SK-MEL-5 (cell line): Measurements from ENCODE around the gene TBC1D21. TPM values are rescaled to one million over a fixed set of nuclear protein-coding genes. Genes with fewer than 3 reads are reported as not detected.
A peak's percentile ranks its signal among the peaks of the same experiment; 100 is the strongest.

ENCODE experiments used
- DNase-seq: peaks from one replicate; pipeline ENCODE4 v3.0.0-alpha.2; 2016; ENCODE audit warnings: low read depth, low spot score
- in situ Hi-C: cut with HindIII; loops from 2 replicates; pipeline ENCODE4 v1.10.0; 2016; ENCODE audit warnings: low sequenced_read_pairs, high pct_unique_total_duplicates, low pct_unique_long_range_greater_than_20kb
- total RNA-seq: library from RNA; depleted of rRNA; stranded (reverse); fragments of >200 nt; shearing (Covaris generic); gene quantifications from 2 replicates; pipeline ENCODE4 v1.2.3, GENCODE V29; 2014

TBC1D21 gene
- total RNA-seq, 1 experiment from 2014 or later = not detected

DNA sequence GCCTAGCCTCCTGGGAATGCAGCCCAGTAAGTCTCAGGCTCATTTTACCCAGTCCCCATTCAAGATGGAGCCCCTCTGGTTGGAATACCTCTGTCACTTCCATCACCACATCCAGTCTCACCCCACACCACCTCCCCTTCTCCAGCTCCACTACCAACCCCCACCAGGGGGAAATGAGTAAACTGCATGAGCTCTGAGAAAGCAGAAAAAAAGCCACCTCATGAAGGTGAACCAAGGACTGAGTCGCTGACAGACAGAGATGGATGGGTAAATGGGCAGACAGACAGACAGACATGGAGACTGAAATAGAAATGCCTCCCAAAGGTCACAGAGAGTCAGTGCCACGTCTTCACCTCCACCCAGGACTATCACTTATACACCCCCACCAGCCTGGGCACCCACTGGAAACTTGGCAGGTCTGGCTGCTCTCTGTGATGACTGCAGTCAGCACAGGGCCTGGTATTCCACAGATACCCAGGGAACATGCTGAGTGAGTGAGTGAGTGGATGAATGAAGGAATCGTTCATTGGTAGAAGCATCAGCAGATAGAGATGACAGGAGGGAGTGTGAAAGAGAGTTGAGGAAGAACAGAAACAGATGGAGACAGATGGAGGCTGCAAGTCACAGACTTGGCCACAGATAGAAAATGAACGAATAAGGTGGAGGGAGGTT lies 48.0 kb downstream of the TBC1D21 start:
- in situ Hi-C loops = no loop called here
- no peak for DNase-seq

DNA sequence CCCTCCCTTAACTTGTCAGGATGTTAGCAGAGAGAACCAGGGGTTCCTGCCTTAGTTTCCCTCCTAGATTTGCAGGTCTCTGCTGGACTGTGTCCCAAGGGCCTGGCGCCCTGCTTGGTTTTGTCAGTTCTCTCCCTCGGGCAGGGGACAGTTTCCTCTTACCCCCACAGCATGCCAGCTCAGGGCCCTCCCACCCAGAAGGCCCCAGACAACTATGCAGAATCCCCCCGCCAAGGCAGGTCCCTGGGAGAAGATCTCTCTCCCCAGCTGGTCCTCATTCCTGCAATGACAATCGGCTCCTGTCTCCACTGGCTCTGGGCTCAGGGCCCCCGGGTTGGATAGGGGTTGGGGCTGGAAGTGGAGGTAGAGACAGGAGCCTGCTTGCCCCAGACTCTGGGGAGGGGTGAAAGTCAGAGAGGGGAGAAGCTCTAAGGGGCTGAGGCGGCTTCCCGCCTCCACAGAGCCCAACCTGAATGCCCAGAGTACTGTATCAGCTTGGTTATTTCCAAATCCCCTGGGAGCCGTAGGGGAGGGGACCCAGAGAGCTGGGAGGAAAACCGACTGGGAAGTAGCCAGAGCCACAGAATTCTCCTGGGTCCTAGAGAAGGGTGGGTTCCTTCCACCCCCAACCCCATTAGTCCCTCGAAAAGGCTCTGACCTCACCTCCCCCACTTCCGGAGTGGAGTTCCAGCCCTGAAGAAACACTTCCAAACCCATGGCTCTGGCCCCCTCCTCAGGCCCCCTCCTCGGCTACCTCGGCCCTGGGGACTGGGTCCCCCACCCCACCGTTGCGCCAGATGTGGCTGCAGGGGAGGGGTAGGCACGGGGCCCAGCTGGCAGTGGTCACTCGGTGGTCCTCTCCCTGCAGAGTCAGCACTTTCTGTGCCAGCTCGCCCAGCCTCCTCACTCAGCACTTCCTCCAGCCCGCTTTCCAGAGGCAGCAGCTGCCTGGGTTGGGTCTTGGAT lies 49.1 kb downstream of the TBC1D21 start:
- no peak for DNase-seq
- in situ Hi-C loops = no loop called here

DNA sequence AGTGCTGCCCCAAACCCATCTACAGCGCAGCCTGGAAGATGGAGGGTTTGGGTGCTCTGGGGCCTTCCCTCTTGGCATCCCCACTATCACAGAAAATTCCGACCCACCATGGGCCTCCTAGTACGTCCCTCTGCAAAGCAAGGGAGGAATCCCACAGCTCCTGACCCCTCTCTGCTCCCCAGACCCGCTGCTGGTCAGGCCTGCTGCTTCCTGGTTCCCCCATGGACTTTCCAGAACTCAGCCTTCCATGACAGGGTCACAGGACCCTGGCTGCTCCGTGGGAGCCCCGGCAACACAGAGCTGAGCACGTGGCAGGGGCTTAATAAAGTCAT lies 49.8 kb downstream of the TBC1D21 start:
- DNase-seq = no peak
- in situ Hi-C loops = no loop called here

DNA sequence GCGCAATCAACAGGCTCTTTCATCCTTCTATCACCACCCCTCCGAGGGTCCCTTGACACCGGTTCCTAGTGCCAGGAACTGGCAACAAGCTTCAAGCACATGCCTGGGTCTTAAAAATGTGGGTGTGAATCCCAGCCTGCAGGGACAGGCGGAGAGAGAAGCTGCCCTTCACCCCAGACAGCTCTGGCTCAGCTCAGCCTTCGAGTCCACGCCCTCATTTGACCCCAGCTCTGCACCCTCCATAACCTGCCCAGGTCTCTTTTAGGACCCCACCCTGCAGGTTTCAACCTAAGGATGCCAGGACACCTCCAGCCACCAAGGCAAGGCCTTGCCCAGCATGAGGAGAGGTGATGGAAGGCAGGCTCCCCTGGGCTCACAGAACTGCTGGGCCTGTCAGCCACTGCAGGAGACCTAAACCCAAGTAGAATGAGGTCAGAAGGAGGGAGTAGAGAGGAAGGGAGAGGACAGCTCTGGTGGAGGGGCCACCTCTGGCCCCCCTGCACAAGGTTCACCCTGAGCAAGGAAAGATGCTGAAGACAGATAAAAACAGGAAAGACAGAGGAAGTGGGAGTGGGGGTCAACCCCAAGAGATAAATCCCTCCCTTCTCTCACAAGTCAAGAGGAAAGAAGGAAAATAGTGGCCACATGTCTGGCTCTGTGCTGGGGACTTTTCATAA lies 50.3 kb downstream of the TBC1D21 start:
- in situ Hi-C loops = no loop called here

DNA sequence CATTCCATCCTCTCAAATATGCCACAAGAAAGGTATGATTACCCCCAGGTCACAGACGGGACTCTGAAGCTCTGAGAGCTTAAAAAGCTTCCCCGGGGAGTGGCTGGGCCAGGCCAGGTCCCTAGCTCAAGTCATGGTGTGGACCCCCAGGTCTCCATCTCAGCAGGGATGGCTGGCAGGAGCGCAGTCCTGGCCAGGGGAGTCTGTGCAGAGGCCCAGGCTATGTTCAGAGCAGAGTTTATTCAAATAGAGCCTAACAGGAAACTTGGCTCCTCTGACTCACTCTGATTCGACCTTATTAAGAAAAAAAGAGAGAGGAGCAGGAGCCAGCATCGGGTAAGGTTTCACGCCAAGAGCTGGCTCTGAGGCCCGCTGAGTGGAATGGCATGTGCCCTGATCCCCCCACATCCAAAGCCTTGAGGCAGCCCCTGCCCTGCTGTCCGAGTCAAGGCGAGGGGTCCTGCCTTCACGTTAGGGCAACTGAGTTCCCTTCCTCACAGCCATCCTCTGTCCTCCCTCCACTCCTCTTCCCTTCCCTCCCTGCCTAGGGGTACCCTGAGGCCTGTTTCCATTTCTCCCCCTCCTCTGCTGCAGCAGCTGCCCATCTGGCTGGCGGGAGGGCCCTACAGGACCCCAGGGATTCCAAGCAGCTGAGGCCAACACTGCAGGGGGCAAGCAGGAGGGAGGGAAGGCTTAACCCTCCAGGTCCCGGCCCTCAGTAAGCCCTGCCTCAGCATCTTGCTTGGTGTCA lies 51.0 kb downstream of the TBC1D21 start:
- no peak for DNase-seq

More for the DNA sequence above, 50.3 kb downstream of the TBC1D21 start:
- DNase-seq = peak; percentile 11

DNA sequence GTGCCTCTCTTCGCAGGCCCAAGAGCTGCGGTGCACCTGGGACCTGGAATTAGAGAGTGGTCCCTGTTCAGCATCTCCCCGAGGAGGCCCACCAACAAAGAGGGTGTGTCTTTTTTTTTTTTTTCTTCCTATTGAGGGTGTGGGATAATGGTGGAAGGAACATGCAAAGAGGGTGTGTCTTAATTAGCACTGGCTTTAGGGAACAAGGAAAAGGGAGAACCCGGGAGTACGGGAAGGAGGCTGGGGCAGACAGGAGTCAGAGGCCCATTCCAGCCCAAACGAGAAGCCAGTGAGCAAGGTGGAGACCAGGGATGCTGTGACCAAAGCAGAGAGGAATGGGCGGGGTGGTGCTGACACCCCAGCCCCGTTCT lies 52.5 kb downstream of the TBC1D21 start:
- in situ Hi-C loops = no loop called here
- DNase-seq = no peak

More for the DNA sequence above, 51.0 kb downstream of the TBC1D21 start:
- in situ Hi-C loops = no loop called here

DNA sequence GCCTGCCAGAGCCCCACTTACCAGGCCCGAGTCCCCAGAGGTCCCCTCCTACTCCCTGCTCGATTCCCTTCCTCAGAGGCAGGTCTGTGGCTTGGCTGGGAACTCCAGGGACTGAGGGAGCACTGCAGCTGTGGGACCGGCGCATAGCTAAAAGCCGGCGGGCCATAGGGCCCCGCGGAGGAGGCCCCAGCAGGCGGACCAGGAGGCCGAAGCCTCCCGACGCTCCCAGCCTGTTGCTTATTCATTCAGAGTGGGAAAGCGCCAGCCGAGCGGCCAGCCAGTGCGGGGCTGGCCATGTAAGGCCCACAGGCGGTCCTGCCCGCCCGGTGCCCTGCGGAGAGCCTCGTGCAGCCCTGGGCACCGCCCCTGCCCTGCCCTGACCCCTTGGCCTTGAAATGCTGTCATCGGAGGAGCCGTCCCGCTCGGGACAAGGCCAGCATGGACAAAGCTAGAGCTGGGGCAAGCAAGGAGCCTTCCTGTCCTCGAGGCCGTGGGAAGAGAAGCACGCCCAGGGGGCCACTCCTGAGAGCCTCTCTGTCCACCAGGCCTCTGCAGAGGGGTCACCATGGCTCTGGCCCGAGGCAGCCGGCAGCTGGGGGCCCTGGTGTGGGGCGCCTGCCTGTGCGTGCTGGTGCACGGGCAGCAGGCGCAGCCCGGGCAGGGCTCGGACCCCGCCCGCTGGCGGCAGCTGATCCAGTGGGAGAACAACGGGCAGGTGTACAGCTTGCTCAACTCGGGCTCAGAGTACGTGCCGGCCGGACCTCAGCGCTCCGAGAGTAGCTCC lies 53.0 kb downstream of the TBC1D21 start, which contains the start of gene LOXL1:
Gene LOXL1, plus strand, starts transcription at position 244 of the 784 bp plus-strand sequence. Its CDS starts 322 bp downstream, at position 566.
- DNase-seq = no peak
- in situ Hi-C loops = no loop called here

DNA sequence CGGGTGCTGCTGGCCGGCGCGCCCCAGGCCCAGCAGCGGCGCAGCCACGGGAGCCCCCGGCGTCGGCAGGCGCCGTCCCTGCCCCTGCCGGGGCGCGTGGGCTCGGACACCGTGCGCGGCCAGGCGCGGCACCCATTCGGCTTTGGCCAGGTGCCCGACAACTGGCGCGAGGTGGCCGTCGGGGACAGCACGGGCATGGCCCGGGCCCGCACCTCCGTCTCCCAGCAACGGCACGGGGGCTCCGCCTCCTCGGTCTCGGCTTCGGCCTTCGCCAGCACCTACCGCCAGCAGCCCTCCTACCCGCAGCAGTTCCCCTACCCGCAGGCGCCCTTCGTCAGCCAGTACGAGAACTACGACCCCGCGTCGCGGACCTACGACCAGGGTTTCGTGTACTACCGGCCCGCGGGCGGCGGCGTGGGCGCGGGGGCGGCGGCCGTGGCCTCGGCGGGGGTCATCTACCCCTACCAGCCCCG lies 53.7 kb downstream of the TBC1D21 start:
- no peak for DNase-seq
- in situ Hi-C loops = no loop called here

DNA sequence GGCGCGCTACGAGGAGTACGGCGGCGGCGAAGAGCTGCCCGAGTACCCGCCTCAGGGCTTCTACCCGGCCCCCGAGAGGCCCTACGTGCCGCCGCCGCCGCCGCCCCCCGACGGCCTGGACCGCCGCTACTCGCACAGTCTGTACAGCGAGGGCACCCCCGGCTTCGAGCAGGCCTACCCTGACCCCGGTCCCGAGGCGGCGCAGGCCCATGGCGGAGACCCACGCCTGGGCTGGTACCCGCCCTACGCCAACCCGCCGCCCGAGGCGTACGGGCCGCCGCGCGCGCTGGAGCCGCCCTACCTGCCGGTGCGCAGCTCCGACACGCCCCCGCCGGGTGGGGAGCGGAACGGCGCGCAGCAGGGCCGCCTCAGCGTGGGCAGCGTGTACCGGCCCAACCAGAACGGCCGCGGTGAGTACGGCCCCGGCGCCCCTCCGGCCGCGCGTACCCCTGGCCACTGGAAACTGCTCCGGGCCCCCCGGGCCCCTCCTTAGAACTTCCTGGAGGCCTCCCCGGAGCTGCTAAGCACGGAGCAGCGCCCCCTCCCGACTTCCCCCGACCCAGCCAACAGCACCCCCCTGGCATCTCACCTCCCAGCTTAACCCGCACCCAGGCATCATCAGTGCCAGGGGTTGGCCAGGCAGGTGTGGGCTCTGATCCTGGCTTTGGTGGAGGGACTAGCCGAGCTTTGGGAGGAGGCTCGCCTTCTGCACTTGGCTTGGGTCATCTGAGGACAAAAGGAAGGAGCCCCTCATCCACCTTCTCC lies 54.3 kb downstream of the TBC1D21 start:
- DNase-seq = no peak
- in situ Hi-C loops = no loop called here

DNA sequence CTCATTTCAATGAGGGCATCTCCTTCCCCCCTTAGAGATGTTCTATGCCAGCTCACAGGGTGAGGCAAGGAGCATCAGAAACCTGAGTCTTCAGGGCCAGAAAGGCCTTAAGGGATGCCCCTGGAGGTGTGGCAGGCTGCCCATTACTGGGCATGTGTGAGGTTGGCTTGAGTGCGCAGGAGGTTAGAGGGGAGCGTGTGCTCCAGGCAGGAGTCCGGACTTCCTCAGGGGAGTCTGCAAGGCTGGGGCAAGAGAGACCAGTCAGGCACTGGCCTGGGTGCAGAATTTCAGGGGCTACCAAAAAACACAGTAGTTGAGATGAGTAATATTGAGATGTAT lies 54.8 kb downstream of the TBC1D21 start:
- in situ Hi-C loops = no loop called here
- DNase-seq = no peak

DNA sequence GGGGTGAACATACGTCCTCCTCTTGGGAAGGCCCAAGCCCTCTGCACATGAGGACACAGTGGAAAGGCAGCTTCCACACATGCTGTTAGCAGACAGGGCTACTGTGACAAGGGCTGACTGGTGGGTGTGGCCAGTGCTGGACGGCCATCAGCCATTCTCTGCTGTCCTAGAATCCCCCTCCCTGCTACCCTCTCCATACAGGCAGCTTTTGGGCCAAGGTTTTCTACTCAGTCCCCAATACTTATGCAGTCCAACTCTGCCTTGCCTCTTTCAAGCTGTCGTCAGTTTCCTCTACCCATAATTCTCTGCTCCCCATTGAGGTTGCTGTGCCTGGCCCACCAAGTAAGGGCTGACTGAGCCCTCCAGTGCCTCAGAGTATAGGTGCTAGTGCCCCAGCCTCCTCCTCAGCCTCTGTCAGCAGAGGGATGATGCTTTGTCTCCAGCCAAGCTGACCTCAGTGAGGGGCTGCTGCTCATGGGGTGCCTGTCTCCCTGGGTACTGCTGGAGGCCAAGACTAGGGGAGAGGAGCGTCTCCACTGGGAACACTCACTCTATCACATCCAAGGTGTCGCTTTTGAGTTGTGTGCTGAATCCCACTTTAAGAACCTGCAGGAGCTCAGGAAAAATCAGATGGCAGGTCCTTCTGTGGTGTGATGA lies 55.7 kb downstream of the TBC1D21 start:
- in situ Hi-C loops = no loop called here
- DNase-seq = no peak

DNA sequence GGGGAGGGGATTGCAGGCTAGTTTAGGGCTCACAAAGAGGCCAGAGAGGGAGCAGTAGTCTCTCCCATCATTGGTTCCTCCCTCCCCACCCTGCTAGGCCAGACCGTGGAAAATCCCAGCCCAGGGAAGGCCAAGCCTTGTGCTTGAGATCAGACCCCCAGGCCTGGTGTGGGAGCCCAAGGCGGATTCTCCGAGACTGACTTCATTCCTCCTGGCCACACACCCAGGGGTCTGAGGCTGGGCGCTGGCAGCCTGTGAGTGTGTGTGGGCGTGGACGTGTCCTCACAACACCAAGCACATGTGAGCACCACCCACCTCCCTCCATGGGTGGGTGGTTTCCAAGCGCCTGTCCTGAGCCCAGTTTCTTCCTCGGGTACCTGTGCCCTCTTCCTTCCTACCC lies 57.0 kb downstream of the TBC1D21 start:
- in situ Hi-C loops = no loop called here
- DNase-seq = no peak

DNA sequence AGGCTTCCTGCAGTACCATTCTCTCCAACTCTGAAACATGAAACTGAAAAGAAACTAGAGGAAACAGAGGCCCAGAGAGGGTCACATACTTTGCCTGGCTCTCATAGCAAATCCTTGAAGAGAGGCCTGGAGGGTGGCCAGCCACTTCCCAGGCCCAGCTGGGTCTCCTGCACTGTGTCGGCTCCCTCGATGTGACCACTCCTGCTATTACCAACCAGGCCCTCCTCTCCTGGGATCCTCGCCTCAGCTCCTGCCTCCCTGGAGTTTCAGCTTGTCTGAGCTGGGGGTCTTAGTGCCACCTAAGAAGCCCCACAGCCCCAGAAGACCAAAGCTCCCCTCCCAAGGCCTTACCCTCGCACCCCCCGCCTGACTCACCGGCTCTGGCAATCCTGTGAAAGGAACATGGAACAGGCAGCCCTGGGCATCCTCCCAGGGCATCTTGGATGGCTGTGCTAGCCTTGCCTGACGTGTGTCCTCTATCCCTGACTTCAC lies 57.5 kb downstream of the TBC1D21 start:
- DNase-seq = no peak
- in situ Hi-C loops = no loop called here

DNA sequence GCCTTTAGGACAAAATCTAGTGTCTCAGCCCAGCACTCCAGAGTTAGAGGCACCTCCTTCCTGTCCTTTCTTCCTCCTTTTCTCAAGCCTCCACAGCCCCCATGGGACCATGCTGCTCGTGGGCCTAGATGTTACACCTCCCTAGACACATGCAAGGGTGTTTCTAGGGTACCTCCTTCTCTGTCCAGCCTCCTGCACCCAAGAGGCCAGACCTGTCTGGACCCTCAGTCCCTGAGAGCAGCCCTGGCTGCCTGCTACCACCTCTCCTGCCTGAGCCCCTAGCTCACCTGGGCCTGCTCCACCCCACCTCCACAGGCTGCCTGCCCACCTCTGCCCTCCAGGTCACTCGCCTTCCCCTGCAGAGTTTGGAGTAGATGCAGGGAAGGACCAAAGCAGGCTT lies 58.1 kb downstream of the TBC1D21 start:
- no peak for DNase-seq

DNA sequence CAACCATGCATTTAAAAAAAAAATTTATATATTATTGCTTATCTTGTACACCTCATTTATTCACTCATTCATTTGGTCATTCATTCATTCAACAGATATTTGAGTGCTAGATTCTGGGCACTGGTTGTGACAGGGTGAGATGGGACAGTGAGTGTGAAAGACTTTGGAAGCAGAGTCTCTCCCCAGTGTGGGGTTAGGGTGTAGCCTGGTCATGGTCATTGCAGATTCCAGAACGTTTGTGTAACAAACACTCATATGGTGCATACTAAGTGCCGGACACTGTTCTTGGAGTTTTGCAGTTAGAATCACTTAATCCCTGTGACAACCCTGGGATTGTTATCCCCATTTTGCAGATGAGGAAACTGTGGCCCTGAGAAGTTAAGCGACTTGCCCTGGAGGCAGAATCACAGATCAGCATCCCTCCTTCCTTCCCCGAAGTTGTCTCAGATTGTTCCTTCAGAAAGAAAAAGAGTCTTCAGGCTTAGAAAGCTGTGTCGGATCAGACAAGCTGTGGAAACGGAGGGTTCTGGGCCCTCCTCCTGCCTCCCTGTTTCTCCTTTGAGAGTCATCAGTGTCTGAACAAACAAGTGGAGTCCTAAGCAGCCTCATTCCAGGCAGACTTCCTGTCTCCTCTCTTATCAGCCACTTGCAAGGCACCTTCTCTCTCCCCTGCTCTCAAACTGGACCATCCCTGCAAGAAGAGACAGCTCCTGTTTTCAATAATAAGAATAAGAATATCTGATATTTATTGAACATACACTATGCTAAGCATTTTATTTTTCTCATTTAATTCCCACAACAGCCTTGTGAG lies 59.2 kb downstream of the TBC1D21 start:
- DNase-seq = no peak
- in situ Hi-C loops = no loop called here

More for the DNA sequence above, 58.1 kb downstream of the TBC1D21 start:
- in situ Hi-C loops = no loop called here
